HG02763 (cell line): ENCODE data around the gene PSMD9.
A peak's percentile ranks its signal among the peaks of the same experiment; 100 is the strongest.
"Not testable (repeated sequence)": the region's sequence is repeated elsewhere in the genome, so short reads cannot be mapped to it uniquely, and the experiment has no call there.

ENCODE experiments used
- ATAC-seq: cut with Tn5 transposase; IDR thresholded peaks from one replicate; pipeline ENCODE4 v1.9.1; 2021; ENCODE audit warnings: mild to moderate bottlenecking, moderate library complexity; ENCODE audit not compliant: unreplicated experiment

Gene PSMD9

DNA sequence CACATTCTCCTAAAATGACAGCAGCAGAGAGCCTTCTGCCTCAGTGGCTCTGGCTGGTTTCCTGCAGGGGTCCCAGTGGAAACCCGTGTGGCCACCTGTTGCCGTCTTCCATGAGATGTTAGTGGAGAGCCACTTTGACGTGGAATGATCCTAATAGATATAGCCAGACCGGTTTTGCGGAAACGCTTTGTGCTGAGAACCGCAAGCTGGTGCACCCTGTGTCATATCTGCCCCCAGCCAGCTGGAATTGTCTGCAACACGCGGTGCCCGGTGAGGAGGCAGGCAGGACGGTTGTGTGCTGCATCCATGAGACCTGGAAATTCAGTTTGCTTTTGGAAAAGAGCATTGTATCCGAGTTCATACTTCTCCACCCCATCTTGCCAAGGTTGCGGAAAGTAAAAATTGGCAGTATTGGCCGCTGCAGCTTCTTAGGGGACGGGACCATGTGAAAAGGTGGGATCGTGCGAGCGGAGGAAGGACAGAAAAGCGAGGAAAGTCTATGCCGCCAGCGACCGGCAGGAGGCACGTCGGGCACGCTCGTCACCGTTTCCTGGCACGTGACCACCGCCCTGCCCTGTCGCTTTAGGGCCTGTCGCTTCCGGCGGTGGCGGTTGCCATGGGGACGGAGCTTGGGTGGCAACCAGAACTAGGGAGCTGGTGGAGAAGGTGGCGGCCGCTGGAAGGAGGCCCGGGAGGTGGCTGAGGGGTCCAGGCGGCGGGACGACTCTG, 29.5 kb downstream of the PSMD9 start, which contains the start of gene CFAP251:
Gene CFAP251, plus strand, starts transcription at position 643 of the 729 bp plus-strand sequence. CDS start 2,714 bp downstream, outside the sequence.
- peak; percentile 94 for ATAC-seq

DNA sequence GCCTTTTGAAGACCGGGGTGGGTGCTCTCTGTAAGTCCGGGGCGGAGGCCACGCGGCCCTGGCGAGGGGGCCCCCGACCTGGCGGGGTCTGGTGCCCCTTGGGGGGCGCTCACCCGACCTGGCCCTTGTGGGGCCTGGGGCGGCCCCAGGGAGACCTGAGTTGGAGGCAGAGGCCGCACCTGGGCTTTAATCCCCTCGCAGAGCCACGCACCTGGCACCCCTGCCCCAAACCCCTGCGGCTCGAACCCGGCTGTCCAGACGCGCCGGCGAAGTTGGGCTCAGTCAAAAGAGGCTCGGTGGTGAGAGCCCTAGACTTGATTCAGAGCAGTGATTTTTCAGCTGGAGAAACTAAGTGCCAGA, 30.1 kb downstream of the PSMD9 start:
- no peak for ATAC-seq

DNA sequence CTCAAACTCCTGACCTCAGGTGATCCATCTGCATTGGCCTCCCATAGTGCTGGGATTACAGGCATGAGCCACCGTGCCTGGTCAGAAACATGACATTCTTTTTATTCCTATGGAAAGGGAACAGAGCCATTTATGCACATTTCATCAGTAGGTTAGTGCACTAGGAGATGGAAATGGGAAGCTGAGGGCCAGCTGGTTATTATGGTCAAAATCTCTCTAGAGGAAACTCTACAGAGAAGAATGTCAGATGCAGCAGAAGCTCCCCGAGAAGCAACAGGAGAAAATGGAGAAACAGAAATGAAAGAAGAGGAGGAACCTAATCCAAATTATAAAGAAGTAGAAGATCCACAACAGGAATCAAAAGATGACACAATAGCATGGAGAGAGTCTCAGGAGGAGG, 32.5 kb downstream of the PSMD9 start:
- no peak for ATAC-seq

DNA sequence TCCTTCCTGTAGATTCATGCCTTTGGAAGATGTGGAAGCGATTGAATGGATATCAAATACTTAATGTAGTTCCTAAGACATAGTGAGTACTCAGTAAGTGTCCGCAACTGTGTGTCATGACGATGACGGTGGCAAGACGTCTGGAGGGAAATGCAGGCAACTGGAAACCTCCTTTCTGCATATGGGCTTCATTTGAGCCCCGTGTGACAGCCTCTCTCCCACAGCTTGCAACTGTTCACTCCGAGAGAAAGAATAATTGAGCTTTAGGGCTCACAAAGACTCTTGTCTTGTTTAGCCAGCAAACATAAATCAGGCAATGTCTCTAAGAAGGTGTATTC, 36.7 kb downstream of the PSMD9 start:
- ATAC-seq: no peak

DNA sequence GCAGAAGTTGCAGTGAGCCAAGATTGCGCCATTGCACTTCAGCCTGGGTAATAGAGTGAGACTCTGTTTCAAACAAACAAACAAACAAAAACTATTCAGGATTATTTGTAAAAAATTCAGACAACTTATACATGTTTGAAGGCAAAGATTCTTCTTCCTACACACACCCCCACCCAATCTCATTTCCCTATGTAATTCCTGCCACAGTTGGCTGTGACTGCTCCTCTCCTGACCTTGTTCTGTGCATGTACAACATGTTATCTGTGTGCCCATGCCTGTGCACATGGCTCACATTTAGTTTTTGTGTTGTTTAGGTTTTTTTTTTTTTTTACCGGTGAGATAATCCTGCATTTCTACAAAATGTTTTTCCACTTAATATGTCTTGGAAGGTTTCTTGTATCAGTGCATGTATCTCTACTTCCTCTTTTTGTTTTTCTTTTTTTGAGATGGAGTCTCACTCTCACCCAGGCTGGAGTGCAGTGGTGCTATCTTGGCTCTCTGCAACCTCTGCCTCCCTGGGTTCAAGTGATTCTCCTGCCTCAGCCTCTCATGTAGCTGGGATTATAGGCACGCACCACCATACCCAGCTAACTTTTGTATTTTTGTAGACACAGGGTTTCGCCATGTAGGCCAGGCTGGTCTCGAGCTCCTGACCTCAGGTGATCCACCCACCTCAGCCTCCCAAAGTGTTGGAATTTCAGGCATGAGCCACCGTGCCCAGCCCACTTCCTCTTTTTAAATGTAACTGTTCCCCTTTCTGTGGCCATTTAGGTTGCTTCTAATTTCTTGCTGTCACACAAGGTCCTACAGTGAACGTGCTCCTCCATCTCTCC, 38.5 kb downstream of the PSMD9 start:
- ATAC-seq: no peak

DNA sequence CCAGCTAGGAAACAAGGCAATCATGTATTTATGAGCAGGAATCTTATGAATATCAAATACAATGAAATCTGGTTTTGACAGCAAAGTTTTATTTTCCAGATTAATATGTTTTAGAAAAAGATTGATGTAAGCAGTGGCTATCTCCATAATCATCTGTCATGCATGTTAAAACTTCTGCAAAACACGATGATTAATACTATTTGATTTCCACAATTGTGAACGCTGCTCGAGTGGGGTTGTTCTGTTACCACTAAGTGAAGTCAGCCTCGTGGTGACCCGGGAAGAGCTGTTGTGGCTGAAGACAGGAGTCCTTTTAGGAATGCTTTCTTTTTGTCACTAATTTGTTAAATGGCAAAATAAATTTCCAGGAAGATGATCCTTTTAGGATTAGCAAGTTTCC, 39.2 kb downstream of the PSMD9 start:
- ATAC-seq: no peak

DNA sequence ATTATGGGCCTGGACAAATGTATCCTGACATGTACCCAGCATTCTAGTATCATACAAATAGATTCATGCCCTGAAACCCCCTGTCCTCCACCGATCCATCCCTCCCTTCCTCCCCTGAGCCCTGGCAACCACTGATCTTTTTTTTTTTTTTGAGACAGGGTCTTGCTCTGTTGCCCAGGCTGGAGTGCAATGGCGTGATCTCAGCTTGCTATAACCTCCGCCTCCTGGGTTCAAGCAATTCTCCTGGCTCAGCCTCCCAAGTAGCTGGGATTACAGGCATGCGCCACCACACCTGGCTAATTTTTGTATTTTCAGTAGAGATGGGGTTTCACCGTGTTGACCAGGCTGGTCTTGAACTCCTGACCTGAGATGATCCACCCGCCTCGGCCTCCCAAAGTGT, 41.0 kb downstream of the PSMD9 start:
- ATAC-seq: not testable (repeated sequence)

DNA sequence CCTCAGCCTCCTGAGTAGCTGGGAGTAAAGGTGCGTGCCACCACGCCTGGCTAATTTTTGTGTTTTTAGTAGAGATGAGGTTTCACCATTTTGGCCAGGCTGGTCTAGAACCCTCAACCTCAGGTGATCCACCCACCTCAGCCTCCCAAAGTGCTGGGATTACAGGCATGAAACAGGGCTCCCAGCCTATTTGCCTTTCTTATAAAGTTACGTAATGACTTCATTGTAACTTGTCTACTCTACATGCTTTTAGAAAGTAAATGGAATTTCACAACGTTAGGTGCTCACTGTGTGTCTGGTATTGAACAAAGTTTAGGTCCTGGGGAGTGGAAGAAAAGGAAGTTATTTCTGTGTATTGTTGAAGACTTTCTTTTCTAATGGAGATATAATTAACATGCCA, 42.3 kb downstream of the PSMD9 start:
- no peak for ATAC-seq

DNA sequence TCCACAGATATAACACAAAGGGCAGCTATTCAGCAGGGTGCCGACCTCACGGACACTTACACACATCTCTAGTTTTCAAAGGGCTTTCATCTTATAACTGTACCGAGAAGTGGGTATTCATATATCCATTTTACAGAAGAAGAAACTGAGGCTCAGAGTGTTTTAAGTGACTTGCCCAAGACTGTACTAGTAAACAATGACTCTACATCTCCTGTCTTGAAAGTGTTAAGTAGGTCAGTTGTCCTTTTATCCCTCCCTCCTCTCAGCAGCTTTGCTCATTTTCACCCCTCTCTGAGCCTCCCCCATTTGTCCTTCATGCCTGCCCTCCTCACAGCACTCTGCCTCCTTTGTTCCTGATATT, 43.6 kb downstream of the PSMD9 start:
- ATAC-seq: no peak

DNA sequence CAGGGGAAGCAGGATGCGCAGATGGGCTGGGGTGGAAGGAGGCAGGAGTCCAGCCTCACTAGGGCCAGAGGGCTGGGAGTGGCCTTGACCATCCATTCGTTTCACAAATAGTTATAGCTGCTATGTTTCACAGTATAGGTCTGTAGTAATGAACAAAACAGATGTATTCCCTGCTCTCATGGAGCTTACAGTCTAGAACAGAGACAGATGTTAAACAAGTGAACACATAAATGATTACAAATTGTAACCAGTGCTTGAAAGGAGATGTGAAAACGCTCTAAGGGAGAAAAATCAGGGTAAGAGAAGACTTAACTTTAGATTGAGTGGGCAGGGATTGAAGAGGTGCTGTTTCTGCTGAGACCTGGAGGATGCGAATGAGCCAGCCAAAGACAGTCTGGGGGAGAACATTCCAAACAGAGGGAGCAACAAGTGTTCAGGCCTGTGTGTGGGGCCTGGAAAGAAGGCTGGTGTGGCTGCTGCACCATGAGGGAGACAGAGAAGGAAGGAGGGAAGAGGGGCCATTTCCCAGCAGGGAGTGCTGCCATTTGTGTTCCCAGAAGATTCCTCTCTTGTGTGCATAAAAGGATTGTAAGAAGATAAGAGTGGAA, 44.4 kb downstream of the PSMD9 start:
- no peak for ATAC-seq

DNA sequence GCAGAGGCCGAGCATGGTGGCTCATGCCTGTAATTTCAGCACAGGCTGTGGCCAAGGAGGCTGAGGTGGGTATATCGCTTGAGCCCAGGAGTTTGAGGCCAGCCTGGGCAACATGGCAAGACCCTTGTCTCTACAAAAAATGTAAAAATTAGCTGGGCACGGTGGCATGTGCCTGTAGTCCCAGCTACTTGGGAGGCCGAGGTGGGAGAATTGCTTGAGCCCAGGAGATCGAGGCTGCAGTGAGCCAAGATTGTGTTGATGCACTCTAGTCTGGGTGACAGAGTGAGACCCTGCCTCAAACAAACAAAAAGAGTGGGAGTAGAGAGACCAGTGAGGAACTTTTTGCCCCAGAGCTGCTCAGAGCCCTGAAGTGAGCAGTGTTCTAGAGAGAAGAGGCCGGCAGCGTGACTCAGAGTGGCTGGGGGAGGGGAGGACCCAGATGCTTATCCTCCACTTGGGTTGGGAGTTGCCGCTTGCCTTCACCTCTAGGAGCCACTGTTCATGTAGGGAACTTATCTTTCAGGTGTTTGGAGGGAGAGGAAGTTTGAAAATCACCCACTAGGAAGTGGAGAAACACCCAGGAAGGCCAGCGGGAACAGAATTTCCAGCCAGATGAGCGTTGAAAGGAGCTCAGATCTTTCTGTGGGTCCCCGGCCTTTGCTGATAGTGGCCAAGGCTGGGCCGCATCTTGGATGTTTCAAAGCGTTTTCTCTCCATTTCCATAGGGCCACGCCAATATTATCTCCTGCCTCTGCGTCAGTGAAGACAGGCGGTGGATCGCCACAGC, 45.1 kb downstream of the PSMD9 start:
- ATAC-seq: no peak

DNA sequence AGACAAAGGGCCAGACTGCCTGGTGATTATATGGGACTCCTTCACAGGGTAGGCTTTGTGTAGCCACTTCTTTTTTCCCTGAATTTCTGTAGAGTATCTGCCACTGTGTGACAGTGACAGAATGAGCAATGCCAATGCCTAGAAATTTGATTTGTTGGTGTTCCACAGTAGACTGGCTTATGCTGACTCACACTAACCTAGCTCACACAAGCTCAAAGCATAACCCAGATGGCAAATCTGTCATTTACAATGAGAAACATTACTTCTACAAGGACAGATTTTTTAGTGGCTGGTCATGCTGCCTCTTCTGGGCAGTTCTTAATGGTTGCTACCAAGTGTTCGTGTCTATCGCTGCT, 45.7 kb downstream of the PSMD9 start:
- ATAC-seq: no peak

DNA sequence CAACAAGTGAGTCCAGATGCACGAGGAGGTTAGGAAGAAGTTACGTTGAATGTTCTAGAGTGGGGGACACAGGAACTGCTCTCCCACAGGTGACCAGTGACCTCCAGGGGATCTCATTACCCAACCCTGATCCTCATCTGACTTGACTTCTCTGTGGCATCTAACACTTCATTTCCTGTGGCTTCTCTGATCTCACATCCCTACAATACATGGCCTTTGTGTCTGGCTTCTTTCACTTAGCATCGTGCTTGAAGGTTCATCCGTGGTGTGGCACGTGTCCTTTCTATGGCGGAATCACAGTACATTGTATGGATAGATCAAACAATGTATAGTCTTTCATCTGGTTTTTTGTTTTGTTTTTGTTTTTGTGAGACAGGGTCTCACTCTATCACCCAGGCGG, 49.1 kb downstream of the PSMD9 start:
- no peak for ATAC-seq

DNA sequence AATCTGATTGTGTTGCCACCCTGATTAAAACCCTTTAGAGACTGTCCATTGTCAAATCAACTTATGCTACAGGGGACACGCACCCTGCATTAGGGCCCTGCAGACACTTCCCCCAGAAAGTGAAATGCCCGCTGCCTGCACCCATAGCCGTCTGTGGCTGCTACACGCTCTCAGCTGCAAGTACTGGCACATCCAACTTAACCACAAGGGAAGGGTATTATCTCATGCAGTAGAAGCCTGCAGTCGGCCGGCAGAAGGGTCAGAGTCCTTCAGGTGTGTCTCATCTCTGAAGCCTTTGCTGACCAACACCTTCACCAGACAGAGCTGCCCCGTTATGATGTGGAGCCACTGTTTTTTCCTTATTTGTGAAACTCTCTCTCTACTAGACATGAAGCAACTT, 50.6 kb downstream of the PSMD9 start:
- no peak for ATAC-seq

DNA sequence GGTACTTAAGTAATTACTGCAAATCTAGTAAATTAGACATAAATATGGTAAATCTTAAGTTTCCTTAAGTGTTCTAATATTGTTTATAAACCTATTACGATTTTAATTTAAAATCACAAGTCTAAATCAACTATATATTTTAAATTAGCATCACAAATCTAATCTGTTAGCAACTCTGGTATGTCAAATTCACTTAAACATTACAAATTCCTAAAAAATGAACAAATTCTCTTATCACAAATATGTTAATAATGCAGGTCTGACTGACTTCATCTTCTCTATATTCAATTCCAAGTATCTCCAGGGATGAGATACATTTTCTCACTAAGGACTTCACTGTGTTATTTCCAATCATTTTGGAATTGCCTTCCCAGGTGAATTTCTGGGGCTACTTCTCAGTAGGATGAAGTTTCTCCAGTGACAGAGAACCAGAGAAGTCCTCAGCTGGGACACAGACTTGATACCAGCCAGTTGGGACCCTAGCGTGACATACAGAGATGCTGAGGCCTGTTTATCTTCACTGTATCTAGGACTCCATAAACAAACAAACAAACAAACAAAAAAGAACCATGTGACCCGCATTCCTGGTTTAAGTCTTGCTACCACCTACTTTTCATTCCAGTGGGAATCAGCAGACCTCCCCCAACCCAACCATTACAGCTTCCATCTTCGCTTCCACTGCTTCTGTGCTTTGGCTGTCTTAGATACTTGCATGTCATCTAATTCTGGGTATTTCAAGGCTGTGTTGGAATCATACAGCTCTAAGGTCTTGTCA, 51.6 kb downstream of the PSMD9 start:
- no peak for ATAC-seq

DNA sequence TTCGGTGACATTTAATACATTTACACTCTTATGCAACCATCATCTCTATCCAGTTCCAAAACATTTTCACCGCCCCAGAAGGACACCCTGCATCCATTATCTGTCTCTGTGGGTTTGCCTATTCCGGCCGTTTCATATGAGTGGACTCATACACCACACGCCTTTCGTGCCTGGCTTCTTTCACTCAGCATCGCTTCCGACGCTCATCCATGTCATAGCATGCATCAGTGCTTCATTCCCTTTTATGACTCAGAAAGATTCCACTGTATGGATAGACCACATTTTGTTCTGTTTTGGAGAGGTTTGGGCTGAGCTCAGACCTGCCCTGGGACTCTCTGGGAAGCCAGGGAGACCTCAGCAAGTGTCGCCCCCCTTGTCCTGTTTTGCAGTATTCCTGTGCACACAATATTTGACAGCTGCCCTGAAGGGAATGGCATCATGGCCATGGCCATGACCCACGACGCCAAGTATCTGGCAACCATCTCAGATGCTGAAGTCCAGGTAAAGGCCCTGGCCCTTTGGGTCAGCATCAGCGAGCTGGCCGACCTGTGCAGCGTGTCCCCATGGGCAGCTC, 53.6 kb downstream of the PSMD9 start:
- no peak for ATAC-seq

DNA sequence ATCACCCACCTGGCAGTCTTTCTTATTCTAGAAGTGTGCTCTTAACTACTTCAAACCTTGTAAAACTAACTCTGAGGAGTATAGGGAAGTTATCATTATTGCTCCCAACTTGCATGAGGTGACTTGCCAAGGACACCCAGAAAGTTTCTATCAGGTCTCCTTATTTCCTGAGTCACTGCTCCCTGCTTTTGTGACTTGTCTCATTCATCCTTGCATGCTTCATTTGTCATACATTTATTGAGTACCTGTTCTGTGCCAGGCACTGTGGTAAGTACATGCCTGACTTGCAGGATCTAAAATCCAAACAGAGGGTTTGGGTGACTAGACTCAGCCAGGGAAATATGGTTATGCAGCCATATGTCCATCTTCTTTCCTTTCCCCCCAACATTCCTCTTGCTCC, 55.3 kb downstream of the PSMD9 start:
- ATAC-seq: no peak

DNA sequence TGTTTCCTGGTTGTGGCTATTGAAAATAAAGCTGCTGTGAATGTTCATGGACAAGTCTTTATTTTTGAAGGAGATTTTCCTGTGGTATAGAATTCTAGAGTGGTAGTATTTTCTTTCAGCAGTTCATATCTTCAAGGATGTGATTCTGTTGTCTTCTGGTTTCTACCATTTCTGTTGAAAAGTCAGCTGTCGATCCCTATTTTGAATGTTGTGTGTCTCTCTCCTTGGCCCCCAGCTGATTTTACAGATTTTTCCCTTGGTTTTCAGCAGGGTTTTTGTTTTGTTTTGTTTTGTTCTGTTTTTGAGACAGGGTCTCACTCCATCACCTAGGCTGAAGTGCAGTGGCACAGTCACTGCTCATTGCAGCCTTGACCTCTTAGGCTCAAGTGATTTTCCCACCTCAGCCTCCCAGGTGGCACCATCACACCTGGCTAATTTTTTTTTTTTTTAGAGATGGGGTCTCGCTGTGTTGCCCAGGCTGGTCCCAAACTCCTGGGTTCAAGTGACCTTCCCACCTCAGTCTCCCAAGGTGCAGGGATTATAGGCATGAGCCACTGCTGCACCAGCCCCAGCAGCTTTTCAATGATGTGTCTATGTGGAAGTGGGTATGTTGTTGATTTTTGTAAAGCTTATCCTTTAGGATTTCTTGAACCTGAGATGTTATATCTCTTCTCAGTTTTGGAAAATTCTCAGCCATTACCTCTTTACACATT, 57.9 kb downstream of the PSMD9 start:
- no peak for ATAC-seq

DNA sequence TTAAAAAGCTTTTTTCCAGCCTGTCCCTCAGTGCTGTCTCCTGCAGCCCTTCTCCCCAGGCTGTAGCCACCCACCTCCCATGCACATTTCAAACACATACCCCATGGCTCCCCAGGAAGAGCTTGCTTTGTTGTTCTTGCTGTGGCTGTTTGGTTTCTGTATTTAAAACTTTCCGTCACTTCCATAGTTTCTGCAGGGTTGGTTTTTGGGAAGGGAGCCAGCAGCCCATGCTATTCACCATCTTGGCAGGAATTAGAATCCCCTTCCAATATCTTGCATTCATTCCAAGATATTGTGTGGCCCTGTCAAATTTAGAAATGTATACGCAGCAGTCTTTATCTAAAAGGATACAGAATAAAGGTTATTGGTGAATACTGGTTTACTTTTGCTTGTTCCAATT, 59.4 kb downstream of the PSMD9 start:
- ATAC-seq: no peak
